ENCODE data around the gene OLAH.

The OLAH gene

GRCh38 chr10:15027741-15028140, 16.0 kb upstream of the OLAH start:
- no peak overlapping the region for H3K4me3 ChIP-seq (ENCODE audit: low read depth, low read length)
- no peak for DNase-seq (ENCODE audit: low read depth)
- TF ChIP-seq MYC (IDR thresholded peaks at IDR 0.05; ENCODE audit: low read depth, low read length) = no peak
- TF ChIP-seq, protein P1, sequence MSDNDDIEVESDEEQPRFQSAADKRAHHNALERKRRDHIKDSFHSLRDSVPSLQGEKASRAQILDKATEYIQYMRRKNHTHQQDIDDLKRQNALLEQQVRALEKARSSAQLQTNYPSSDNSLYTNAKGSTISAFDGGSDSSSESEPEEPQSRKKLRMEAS (IDR thresholded peaks at IDR 0.05; ENCODE audit: low read depth, low read length) = no peak
- TF ChIP-seq, protein P2, sequence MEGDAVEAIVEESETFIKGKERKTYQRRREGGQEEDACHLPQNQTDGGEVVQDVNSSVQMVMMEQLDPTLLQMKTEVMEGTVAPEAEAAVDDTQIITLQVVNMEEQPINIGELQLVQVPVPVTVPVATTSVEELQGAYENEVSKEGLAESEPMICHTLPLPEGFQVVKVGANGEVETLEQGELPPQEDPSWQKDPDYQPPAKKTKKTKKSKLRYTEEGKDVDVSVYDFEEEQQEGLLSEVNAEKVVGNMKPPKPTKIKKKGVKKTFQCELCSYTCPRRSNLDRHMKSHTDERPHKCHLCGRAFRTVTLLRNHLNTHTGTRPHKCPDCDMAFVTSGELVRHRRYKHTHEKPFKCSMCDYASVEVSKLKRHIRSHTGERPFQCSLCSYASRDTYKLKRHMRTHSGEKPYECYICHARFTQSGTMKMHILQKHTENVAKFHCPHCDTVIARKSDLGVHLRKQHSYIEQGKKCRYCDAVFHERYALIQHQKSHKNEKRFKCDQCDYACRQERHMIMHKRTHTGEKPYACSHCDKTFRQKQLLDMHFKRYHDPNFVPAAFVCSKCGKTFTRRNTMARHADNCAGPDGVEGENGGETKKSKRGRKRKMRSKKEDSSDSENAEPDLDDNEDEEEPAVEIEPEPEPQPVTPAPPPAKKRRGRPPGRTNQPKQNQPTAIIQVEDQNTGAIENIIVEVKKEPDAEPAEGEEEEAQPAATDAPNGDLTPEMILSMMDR (IDR thresholded peaks at IDR 0.05; ENCODE audit: low read depth, low read length) = no peak
- TF ChIP-seq POLR2A (IDR thresholded peaks at IDR 0.05; ENCODE audit: extremely low read depth, insufficient read length) = no peak

DNA sequence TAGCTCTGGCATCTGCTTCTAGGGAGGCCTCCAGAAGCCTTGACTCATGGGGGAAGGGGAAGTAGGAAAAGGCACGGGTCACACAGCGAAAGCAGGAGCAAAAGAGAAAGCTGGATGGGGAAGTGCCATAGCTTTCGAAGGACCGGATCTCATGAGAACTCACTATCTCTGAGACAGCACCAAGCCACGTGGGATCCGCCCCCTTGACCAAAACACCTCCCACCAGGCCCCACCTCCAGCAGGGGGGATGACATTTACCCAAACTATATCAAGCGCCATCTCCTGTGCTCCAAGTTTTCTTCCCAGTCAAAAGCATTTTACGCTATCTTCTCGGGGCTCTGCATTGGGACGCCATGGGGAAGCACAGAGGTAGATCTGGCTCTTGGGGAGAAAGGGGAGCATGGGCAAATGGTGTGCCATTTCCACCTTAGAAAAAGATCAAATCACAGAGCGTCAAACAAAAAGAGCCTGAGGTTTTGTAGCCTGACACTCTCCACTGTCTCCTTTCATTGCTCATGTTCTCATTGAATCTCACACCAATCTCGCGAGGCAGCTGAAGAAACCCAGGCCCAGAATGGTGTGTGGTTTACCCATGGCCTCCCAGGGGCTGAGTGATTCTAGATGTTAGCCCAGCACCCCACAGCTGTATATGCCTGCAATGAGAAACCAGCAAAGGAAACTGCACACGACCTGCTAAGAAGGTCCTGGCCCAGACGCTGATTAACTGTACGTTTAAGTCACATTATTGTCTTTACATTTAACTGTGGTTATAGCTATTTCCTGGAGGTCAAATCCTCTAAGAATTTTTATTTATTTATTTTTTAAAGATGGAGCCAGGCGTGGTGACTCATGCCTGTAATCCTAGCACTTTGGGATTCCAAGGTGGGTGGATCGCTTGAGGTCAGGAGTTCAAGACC, 8.1 kb upstream of the OLAH start:
- DNase-seq (ENCODE audit: low read depth) = peak; percentile 34
- TF ChIP-seq, protein P1 (IDR thresholded peaks at IDR 0.05; ENCODE audit: low read depth, low read length) = no peak
- TF ChIP-seq POLR2A (IDR thresholded peaks at IDR 0.05; ENCODE audit: extremely low read depth, insufficient read length) = no peak
- no peak overlapping the region for H3K4me3 ChIP-seq (ENCODE audit: low read depth, low read length)

DNA sequence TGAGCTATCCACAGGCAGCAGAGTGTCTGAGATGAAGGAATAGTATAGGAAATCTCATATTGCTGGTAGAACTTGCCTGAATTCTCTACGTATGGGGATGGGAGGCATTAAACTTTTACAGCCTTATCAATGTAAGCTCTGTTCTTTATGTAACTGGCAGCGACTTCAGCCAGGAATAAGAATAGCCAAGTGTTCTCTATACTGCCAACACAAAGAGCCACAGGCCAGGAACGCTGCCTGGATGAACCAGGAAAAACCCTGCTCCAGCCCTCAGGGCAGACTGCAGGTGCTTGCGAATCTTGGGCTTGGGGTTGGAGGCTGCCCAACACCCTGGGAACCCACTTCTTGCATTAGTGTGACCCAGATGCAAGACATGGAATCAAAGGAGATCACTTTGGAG, 6.1 kb upstream of the OLAH start:
- H3K4me3 ChIP-seq (ENCODE audit: low read depth, low read length) = no peak overlapping the region
- no peak for DNase-seq (ENCODE audit: low read depth)
- TF ChIP-seq POLR2A (IDR thresholded peaks at IDR 0.05; ENCODE audit: extremely low read depth, insufficient read length) = no peak
- TF ChIP-seq MYC (IDR thresholded peaks at IDR 0.05; ENCODE audit: low read depth, low read length) = no peak
- TF ChIP-seq, protein P1 (IDR thresholded peaks at IDR 0.05; ENCODE audit: low read depth, low read length) = no peak
- TF ChIP-seq, protein P2 (IDR thresholded peaks at IDR 0.05; ENCODE audit: low read depth, low read length) = no peak

GRCh38 chr10:15038416-15038815, 5.3 kb upstream of the OLAH start:
- TF ChIP-seq, protein P1 (IDR thresholded peaks at IDR 0.05; ENCODE audit: low read depth, low read length) = no peak
- H3K4me3 ChIP-seq (ENCODE audit: low read depth, low read length) = no peak overlapping the region
- no peak for DNase-seq (ENCODE audit: low read depth)

DNA sequence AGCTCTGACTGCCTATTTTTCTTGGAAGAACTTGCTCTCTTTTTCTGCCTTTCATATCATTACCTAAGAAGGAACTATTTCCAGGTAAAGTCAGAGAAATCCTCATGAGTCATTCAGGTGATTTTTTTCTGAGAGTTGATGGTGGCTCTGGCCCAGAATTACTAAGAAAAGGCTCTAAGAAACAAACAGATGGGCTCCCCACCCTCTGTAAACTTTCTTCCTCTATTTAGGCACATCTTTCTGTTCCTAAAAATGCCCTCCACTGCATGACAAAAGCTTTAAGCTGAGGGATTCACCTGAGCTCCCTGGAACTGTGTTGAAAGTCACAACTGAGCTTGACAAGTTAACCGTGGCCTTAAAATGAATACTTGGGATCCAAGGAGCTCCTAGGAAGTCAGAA, 1.6 kb downstream of the OLAH start:
- TF ChIP-seq, protein P2 (IDR thresholded peaks at IDR 0.05; ENCODE audit: low read depth, low read length) = no peak
- TF ChIP-seq POLR2A (IDR thresholded peaks at IDR 0.05; ENCODE audit: extremely low read depth, insufficient read length) = no peak
- no peak for TF ChIP-seq MYC (IDR thresholded peaks at IDR 0.05; ENCODE audit: low read depth, low read length)
- TF ChIP-seq, protein P1 (IDR thresholded peaks at IDR 0.05; ENCODE audit: low read depth, low read length) = no peak
- no peak for DNase-seq (ENCODE audit: low read depth)

DNA sequence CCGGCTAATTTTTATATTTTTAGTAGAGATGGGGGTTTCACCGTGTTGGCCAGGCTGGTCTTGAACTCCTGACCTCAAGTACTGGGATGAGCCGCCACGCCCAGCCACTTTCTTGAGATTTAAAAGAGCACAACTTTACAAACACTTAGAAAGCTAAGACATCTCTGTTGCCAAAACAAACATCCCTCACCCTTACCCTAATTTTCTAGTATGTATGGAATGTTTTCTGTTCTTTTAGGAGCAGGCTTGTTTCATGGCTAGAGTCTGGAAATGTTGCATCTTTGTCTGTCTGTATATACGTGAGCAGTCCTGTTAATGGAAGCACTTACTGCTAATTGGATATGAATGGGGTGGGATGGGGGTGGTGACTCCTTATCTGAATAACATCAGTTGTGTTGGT, 2.9 kb downstream of the OLAH start:
- no peak for TF ChIP-seq POLR2A (IDR thresholded peaks at IDR 0.05; ENCODE audit: extremely low read depth, insufficient read length)
- TF ChIP-seq, protein P2 (IDR thresholded peaks at IDR 0.05; ENCODE audit: low read depth, low read length) = no peak
- no peak for TF ChIP-seq MYC (IDR thresholded peaks at IDR 0.05; ENCODE audit: low read depth, low read length)
- TF ChIP-seq, protein P1 (IDR thresholded peaks at IDR 0.05; ENCODE audit: low read depth, low read length) = no peak
- no peak overlapping the region for H3K4me3 ChIP-seq (ENCODE audit: low read depth, low read length)
- no peak for DNase-seq (ENCODE audit: low read depth)

More for the DNA sequence above, 1.6 kb downstream of the OLAH start:
- H3K4me3 ChIP-seq (ENCODE audit: low read depth, low read length) = no peak overlapping the region

Data from NB4 (cell line).